DND-41 (cell line): ENCODE measurements around the gene P4HB.

Experiments
- EZH2 ChIP-seq: IDR thresholded peaks from 3 replicates; pipeline ENCODE4 v1.6.1; 2012; ENCODE audit warnings: borderline replicate concordance, low read depth, mild to moderate bottlenecking, moderate library complexity, low read length, inconsistent platforms; ENCODE audit not compliant: severe bottlenecking
- TF ChIP-seq, protein P1 (sequence below): IDR thresholded peaks from 2 replicates; pipeline ENCODE4 v1.5.1; 2012; ENCODE audit warnings: borderline replicate concordance, low read length, moderate library complexity, mild to moderate bottlenecking; ENCODE audit not compliant: poor library complexity, severe bottlenecking; ENCODE audit errors: extremely low read depth

- TF ChIP-seq EZH2: no peak
- TF ChIP-seq, protein P1, sequence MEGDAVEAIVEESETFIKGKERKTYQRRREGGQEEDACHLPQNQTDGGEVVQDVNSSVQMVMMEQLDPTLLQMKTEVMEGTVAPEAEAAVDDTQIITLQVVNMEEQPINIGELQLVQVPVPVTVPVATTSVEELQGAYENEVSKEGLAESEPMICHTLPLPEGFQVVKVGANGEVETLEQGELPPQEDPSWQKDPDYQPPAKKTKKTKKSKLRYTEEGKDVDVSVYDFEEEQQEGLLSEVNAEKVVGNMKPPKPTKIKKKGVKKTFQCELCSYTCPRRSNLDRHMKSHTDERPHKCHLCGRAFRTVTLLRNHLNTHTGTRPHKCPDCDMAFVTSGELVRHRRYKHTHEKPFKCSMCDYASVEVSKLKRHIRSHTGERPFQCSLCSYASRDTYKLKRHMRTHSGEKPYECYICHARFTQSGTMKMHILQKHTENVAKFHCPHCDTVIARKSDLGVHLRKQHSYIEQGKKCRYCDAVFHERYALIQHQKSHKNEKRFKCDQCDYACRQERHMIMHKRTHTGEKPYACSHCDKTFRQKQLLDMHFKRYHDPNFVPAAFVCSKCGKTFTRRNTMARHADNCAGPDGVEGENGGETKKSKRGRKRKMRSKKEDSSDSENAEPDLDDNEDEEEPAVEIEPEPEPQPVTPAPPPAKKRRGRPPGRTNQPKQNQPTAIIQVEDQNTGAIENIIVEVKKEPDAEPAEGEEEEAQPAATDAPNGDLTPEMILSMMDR: no peak
Measured at GRCh38 chr17:81902653-81903414, 42.5 kb upstream of the P4HB start.
